Astrocyte of the spinal cord (primary cell): ENCODE data around the gene TMEM129.

Experiments
- DNase-seq: peaks from one replicate; pipeline ENCODE4 v3.0.0; 2011; ENCODE audit warnings: low read depth, low spot score
- H3K4me3 ChIP-seq: 2 replicates; pipeline ENCODE4 v1.5.1; 2011; ENCODE audit warnings: low read depth, mild to moderate bottlenecking, low read length, moderate library complexity
- in situ Hi-C: cut with HindIII; loops from 2 replicates; pipeline ENCODE4 v1.10.0; 2017; ENCODE audit warnings: low sequenced_read_pairs
- TF ChIP-seq, protein P1 (sequence below): IDR thresholded peaks from 2 replicates; pipeline ENCODE4 v1.5.1; 2012; ENCODE audit warnings: low read depth, mild to moderate bottlenecking, low read length, inconsistent platforms

The TMEM129 gene

DNA sequence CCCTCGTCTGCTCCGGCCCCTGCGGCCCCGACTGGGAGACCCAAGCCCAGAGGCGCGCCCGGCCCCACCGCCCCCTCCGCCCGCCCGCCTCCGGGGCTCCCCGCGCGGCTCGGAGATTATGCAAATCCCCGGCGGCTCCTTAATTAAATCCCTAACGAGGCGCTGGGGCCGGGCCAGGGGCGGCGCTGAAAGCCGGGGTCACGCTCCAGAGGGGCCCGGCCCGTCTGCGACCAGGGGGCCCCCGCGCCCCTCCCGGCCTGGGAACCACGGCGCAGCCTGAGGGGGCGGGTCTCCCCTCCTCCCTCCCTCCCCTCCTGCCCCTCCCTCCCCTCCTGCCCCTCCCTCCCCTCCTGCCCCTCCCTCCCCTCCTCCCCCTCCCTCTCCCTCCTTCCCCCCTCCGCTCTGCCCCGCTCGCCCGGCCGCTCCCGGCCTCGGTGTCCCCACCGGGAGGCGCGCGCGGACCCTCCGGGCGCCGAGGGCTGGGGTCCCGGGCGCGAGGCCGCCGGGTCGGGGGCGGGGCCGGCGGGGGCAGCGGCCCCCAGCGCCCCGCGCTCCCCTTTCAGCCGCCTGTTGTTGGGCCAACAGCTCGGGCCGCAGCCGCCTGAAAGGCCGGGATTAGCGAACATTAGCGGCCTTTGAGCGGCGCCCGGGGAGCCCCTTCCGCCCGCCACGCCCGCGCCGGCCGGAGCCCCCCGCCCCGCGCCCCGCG lies 46.1 kb upstream of the TMEM129 start:
- no peak for DNase-seq
- TF ChIP-seq, protein P1, sequence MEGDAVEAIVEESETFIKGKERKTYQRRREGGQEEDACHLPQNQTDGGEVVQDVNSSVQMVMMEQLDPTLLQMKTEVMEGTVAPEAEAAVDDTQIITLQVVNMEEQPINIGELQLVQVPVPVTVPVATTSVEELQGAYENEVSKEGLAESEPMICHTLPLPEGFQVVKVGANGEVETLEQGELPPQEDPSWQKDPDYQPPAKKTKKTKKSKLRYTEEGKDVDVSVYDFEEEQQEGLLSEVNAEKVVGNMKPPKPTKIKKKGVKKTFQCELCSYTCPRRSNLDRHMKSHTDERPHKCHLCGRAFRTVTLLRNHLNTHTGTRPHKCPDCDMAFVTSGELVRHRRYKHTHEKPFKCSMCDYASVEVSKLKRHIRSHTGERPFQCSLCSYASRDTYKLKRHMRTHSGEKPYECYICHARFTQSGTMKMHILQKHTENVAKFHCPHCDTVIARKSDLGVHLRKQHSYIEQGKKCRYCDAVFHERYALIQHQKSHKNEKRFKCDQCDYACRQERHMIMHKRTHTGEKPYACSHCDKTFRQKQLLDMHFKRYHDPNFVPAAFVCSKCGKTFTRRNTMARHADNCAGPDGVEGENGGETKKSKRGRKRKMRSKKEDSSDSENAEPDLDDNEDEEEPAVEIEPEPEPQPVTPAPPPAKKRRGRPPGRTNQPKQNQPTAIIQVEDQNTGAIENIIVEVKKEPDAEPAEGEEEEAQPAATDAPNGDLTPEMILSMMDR, result no peak
- H3K4me3 ChIP-seq, result peak overlapping the region; percentile 15
- in situ Hi-C loops, result no loop called here

DNA sequence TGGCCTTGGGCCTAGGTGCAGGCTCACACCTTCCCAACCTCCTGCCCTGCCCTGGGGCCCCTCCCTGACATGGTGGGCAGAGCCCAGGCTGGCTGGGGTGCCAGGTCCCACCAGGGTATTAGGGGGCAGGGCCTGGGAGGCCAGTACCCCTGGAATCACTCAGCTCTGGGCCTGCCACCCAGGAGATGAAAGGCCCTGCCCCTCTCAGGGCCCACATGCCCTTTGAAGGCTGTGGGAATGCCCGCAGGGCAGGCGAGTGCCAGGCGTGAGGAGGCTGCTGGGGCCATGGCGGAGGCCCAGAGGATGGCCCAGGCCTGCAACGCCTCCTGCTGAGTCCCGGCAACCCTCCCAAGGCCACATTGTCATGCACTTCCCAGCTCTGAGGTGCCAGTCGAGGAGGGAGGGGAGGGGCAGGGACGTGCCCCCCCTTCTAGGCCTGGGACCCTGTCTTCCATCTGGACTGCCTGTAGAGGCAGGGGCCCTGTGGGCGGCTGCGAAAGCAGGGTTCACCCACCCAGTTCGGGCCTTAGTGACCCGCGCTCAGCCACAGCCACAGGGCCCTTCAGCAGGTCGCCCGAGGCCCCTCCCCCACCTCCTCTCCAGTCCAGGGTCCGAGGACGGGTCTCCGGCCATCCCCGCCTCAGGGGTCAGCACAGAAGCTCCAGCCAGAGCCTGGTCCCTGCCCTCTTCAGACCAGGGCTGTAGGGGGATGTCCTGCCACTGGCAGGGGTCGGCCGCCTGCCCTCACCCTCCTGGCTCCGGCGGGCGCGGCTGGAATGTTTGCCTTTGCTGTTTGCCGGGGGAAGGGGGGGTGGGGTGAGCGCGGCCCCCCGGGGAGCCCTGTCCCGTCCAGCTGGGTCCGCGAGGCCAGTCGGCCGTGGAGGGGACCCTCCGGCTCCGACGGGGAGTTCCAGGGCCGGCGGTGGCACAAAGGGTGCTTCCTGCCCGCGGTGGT lies 45.3 kb upstream of the TMEM129 start:
- in situ Hi-C loops, result no loop called here
- DNase-seq, result no peak
- no peak overlapping the region for H3K4me3 ChIP-seq
- TF ChIP-seq, protein P1, result no peak

DNA sequence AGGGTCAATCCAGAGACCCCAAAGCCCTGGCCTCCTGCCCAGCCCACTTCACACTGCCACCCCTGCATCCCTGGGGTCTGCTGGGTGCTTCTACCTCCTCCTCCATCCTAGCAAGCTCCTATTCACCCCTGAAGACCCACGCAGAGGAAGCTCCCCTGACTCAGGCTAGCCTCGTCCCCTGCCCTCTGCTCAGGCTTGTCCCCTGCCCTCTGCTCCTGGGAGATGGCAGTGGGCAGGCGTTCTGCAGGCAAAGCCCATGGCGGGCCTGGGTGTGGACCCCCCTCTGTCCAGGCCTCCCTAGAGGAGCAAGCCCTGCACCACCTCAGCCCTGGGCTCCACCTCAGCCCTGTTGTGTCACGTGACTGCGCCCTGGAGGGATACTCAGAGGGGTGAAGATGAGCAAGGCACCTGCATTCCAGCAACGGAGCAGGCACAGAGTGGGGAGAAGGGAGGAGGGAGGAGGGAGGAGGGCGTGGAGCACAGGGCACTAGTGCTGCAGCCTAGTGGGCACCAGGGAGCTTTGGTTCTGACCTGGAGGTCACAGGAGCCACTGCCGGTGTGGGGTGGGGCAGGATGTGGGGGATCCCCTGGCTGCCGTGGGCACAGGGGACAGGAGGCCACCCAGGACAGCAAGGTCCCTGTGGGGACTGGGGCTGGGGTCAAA lies 44.4 kb upstream of the TMEM129 start:
- TF ChIP-seq, protein P1, result no peak
- no peak for DNase-seq
- H3K4me3 ChIP-seq, result no peak overlapping the region
- in situ Hi-C loops, result no loop called here

DNA sequence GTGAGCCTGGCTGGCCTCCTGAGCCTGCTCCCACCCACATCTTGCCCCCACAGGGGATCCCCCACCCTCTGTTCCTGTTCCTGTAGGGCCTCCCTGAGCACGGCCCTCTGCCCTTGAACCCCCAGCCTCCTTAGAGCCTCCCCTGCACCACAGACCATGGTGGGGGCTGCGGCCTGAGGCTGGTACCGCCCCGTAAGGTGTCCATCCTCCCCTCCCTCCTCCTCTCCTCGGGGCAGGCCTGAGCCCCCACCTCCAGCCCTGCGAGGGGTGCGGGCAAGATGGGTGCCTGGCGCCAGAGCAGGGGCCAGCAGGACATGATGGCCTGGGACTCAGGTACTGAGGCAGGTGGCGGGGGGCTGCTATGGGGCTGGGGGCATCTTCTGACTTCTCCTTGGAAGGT lies 43.5 kb upstream of the TMEM129 start:
- in situ Hi-C loops, result no loop called here
- DNase-seq, result no peak
- TF ChIP-seq, protein P1, result no peak
- H3K4me3 ChIP-seq, result no peak overlapping the region

DNA sequence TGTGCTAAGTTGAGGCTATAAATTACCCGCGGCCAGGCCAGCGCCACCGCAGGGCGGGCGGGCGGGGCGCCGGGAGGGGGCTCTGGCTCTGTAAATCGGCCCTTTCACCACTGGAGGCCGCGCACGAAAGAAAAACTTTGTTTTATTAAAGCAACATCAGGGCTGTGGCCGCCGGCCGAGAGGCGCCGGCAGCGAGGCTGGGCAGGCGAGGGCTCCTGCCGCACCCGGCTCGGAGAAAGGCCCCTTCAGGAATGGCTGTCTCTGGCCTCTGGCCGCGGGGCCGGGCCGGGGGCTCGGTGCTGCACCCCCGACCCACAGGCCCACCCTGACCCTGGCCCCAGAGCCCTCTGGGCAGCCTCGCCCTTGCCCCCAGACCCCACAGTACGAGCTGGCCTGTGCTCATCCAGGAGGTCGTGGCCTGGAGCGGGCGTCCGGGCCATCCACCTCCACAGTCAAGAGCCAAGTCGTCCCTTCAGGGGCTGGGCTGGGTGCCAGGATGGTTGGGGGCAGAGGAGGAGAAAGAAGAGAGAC lies 42.5 kb upstream of the TMEM129 start:
- TF ChIP-seq, protein P1, result peak; percentile 3
- H3K4me3 ChIP-seq, result no peak overlapping the region
- peak; percentile 54 for DNase-seq
- in situ Hi-C loops, result no loop called here

DNA sequence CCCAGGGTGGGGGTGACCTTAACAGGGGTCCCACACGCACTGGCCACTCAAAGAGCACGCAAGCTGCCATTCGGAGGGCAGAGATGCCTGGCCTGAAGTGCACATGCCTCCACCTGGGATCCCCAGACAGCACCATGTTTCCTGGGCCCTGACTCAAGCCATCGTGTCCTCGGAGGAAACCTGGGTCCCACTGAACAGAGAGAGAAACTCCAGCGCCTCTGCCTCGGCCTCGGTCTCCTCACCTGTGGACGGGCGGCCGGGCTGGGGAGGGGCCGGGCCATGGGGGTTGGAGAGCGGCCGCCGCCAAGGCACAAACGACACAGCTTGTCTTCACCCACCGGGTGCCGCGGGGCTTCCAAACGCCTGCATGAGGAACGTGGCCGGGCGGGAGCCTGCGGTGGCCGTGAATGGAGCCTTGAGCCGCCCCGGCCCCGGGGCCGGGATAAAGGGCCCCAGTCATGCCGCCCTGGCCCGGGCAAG lies 42.0 kb upstream of the TMEM129 start:
- no peak overlapping the region for H3K4me3 ChIP-seq
- in situ Hi-C loops, result no loop called here
- DNase-seq, result no peak
- TF ChIP-seq, protein P1, result no peak
